Choroid plexus epithelial cell (primary cell): ENCODE measurements around the gene IGFBP6.

Experiments
- DNase-seq: peaks from one replicate; pipeline ENCODE4 v3.0.0-alpha.2; 2010; ENCODE audit warnings: low read depth
- H3K4me3 ChIP-seq: 2 replicates; pipeline ENCODE4 v1.5.1; 2011; ENCODE audit warnings: low read depth, mild to moderate bottlenecking, control low read depth, low read length, moderate library complexity
- CTCF ChIP-seq: conservative IDR thresholded peaks from 2 replicates; pipeline ENCODE4 v1.5.1; 2011; ENCODE audit warnings: low read depth, mild to moderate bottlenecking, control low read depth, inconsistent platforms, low read length, moderate library complexity

The IGFBP6 gene

GRCh38 chr12:53055471-53056266, 41.8 kb upstream of the IGFBP6 start:
- DNase-seq, result no peak
- H3K4me3 ChIP-seq, result no peak overlapping the region
- no peak for TF ChIP-seq CTCF

- H3K4me3 ChIP-seq, result no peak overlapping the region
- no peak for TF ChIP-seq CTCF
- DNase-seq, result peak; percentile 40
Observed at GRCh38 chr12:53056296-53056695, 41.2 kb upstream of the IGFBP6 start.

- H3K4me3 ChIP-seq, result no peak overlapping the region
- TF ChIP-seq CTCF, result no peak
Observed at GRCh38 chr12:53056901-53057300, 40.6 kb upstream of the IGFBP6 start.

GRCh38 chr12:53057816-53058500, 39.5 kb upstream of the IGFBP6 start:
- H3K4me3 ChIP-seq, result no peak overlapping the region

More at GRCh38 chr12:53056901-53057300, 40.6 kb upstream of the IGFBP6 start:
- DNase-seq, result no peak

GRCh38 chr12:53058674-53059433, 38.6 kb upstream of the IGFBP6 start:
- no peak overlapping the region for H3K4me3 ChIP-seq
- no peak for TF ChIP-seq CTCF
- DNase-seq, result no peak

More at GRCh38 chr12:53057816-53058500, 39.5 kb upstream of the IGFBP6 start:
- TF ChIP-seq CTCF, result no peak
- no peak for DNase-seq

- no peak for DNase-seq
- TF ChIP-seq CTCF, result no peak
- no peak overlapping the region for H3K4me3 ChIP-seq
Observed at GRCh38 chr12:53059434-53060063, 37.9 kb upstream of the IGFBP6 start.
